DND-41 (cell line): ENCODE data around the gene DEPDC4.

Experiments
- CTCF ChIP-seq: IDR thresholded peaks from 2 replicates; pipeline ENCODE4 v1.5.1; 2012; ENCODE audit warnings: borderline replicate concordance, low read length, moderate library complexity, mild to moderate bottlenecking; ENCODE audit not compliant: poor library complexity, severe bottlenecking; ENCODE audit errors: extremely low read depth
- EZH2 ChIP-seq: IDR thresholded peaks from 3 replicates; pipeline ENCODE4 v1.6.1; 2012; ENCODE audit warnings: borderline replicate concordance, low read depth, mild to moderate bottlenecking, moderate library complexity, low read length, inconsistent platforms; ENCODE audit not compliant: severe bottlenecking

- no peak for TF ChIP-seq CTCF
- no peak for TF ChIP-seq EZH2
These were observed 863 bp upstream of the DEPDC4 start for GRCh38 chr12:100267603-100268281.
